GM23338 (cell line): Measurements from ENCODE around the gene CDH5. TPM values are rescaled to one million over a fixed set of nuclear protein-coding genes. Genes with fewer than 3 reads are reported as not detected.

ENCODE experiments used
- ATAC-seq: fragments of 200-7000 bp; cut with Tn5 transposase; 3 replicates; pipeline ENCODE4 v1.9.1; 2020
- DNase-seq: peaks from one replicate; pipeline ENCODE4 v3.0.0-alpha.2; 2015; ENCODE audit warnings: low spot score
- H2AFZ ChIP-seq: fragments of 200-600 bp; sonication (generic); 2 replicates; pipeline ENCODE4 v1.8.0; 2016; ENCODE audit warnings: antibody characterized with exemption, mild to moderate bottlenecking, moderate library complexity
- H3F3A ChIP-seq: fragments of 200-600 bp; sonication (generic); replicated peaks from 2 replicates; pipeline ENCODE4 v1.8.0; 2017; ENCODE audit warnings: antibody characterized with exemption, mixed run types, low read depth
- H3K27ac ChIP-seq: fragments of 200-600 bp; sonication (generic); 2 replicates; pipeline ENCODE4 v1.6.1; 2016; ENCODE audit warnings: low read depth
- H3K27me3 ChIP-seq: fragments of 200-600 bp; sonication (generic); 2 replicates; pipeline ENCODE4 v1.8.0; 2016; ENCODE audit warnings: mild to moderate bottlenecking, mixed run types, moderate library complexity; ENCODE audit not compliant: insufficient read depth
- H3K36me3 ChIP-seq: fragments of 200-600 bp; sonication (generic); 2 replicates; pipeline ENCODE4 v1.8.0; 2016; ENCODE audit warnings: mild to moderate bottlenecking; ENCODE audit not compliant: insufficient read depth
- H3K4me1 ChIP-seq: fragments of 200-600 bp; sonication (generic); 2 replicates; pipeline ENCODE4 v1.8.0; 2016; ENCODE audit warnings: mild to moderate bottlenecking, moderate library complexity; ENCODE audit not compliant: insufficient read depth
- H3K4me2 ChIP-seq: fragments of 200-600 bp; sonication (generic); 2 replicates; pipeline ENCODE4 v1.7.1; 2017; ENCODE audit warnings: mixed run types
- H3K4me3 ChIP-seq: fragments of 200-600 bp; sonication (generic); 2 replicates; pipeline ENCODE4 v1.6.1; 2016; ENCODE audit warnings: mixed run types
- H3K79me2 ChIP-seq: fragments of 200-600 bp; sonication (generic); replicated peaks from 2 replicates; pipeline ENCODE4 v1.8.0; 2017; ENCODE audit warnings: mild to moderate bottlenecking; ENCODE audit not compliant: insufficient read depth
- H3K9me2 ChIP-seq: fragments of 200-600 bp; sonication (generic); 2 replicates; pipeline ENCODE4 v1.8.0; 2017; ENCODE audit not compliant: insufficient read depth
- H4K20me1 ChIP-seq: fragments of 200-600 bp; sonication (generic); replicated peaks from 2 replicates; pipeline ENCODE4 v1.8.0; 2017; ENCODE audit warnings: mild to moderate bottlenecking; ENCODE audit not compliant: insufficient read depth
- H3K27ac Mint-ChIP-seq: 2 replicates; pipeline ENCODE4 v1.8.0; 2020; ENCODE audit warnings: inconsistent platforms, mild to moderate bottlenecking, moderate library complexity, mixed read lengths
- H3K27me3 Mint-ChIP-seq: 3 replicates; pipeline ENCODE4 v1.8.0; 2022; ENCODE audit warnings: low read depth, mild to moderate bottlenecking, moderate library complexity, mixed read lengths, inconsistent platforms; ENCODE audit not compliant: insufficient read depth, poor library complexity
- H3K36me3 Mint-ChIP-seq: 3 replicates; pipeline ENCODE4 v1.8.0; 2021; ENCODE audit warnings: low read depth, mild to moderate bottlenecking, inconsistent platforms, moderate library complexity, mixed read lengths
- H3K4me1 Mint-ChIP-seq: 3 replicates; pipeline ENCODE4 v1.8.0; 2020; ENCODE audit warnings: mild to moderate bottlenecking, inconsistent platforms, mixed read lengths
- H3K4me3 Mint-ChIP-seq: 3 replicates; pipeline ENCODE4 v1.8.0; 2021; ENCODE audit warnings: moderate library complexity, mild to moderate bottlenecking, inconsistent platforms, mixed read lengths
- H3K9me3 Mint-ChIP-seq: 3 replicates; pipeline ENCODE4 v1.8.0; 2020; ENCODE audit warnings: moderate library complexity, mild to moderate bottlenecking, inconsistent platforms, mixed read lengths
- ZNF114 ChIP-seq: fragments of 250-450 bp; sonication (Bioruptor Pico); IDR thresholded peaks from 2 replicates; pipeline ENCODE4 v1.5.0; 2020; ENCODE audit warnings: mild to moderate bottlenecking, moderate library complexity
- ZNF462 ChIP-seq: fragments of 250-450 bp; sonication (Bioruptor Pico); IDR thresholded peaks from 2 replicates; pipeline ENCODE4 v1.5.0; 2020; ENCODE audit warnings: mild to moderate bottlenecking, moderate library complexity
- polyA plus RNA-seq: library from polyadenylated mRNA; unstranded; fragments of >200 nt; fragmentation: Nextera tagmentation; extraction: Ambion mirVana; gene quantifications from 2 replicates; pipeline ENCODE4 v1.2.1, GENCODE V29; 2016
- total RNA-seq: library from RNA; depleted of rRNA; stranded (reverse); fragments of >200 nt; shearing (Covaris generic); gene quantifications from 2 replicates; pipeline ENCODE4 v1.2.3, GENCODE V29; 2014
- TF ChIP-seq, protein P1 (sequence below): IDR thresholded peaks from 2 replicates; pipeline ENCODE4 v1.6.1; 2016; ENCODE audit warnings: antibody characterized with exemption

The CDH5 gene
- total and polyA plus RNA-seq, 2 experiments from 2014 or later: 0.18 TPM; not detected in 1

DNA sequence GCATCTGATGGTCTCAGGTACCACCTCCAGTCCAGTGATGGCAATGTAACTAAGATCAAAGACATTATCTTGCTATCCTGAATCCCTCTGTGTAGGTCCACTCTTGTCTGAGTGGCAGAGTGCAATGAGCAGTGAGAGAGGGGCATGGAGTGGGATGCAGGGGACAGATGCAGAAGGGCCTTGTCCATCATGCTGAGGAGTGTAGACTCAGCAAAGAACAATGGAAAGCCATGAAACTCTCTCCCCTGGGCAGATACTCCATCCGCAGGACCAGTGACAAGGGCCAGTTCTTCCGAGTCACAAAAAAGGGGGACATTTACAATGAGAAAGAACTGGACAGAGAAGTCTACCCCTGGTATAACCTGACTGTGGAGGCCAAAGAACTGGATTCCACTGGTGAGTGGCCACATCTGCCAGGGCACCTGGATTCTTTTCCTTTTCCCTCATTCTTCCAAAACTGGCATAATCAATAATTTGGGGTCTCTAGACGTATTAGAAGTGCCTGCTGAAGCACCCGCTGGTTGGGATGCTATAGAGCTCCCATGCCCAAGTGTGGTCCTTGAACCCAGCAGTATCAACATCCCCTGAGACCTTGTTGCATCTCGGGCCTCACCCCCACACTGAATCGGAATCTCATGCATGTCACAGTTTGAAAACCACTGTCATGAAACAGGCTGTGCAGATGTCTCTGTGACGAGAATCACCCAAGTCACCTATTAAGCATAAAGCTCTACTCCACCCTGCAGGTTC is 29.5 kb downstream of the CDH5 start:
- Histone ChIP-seq H3K79me2 (no peaks in the 10 kb centered on the region), H3K4me2 (no peak overlapping the region), H3F3A (no peaks in the 10 kb centered on the region), H3K36me3 (no peaks in the 10 kb centered on the region), H3K27ac (no peak overlapping the region), H3K4me3 (no peak overlapping the region), H3K27me3 (no peaks in the 10 kb centered on the region), H4K20me1 (no peaks in the 10 kb centered on the region), H2AFZ (no peak overlapping the region), H3K4me1 (no peaks in the 10 kb centered on the region), H3K9me2 (no peaks in the 10 kb centered on the region)
- H3K9me3 Mint-ChIP-seq: no peaks in the 10 kb centered on the region
- H3K4me3 Mint-ChIP-seq: no peak overlapping the region
- H3K4me1 Mint-ChIP-seq: peaks cover 11% of the 10 kb centered on the region
- H3K27me3 Mint-ChIP-seq: no peaks in the 10 kb centered on the region
- no peak for ATAC-seq
- DNase-seq: no peak
- TF ChIP-seq, protein P1, sequence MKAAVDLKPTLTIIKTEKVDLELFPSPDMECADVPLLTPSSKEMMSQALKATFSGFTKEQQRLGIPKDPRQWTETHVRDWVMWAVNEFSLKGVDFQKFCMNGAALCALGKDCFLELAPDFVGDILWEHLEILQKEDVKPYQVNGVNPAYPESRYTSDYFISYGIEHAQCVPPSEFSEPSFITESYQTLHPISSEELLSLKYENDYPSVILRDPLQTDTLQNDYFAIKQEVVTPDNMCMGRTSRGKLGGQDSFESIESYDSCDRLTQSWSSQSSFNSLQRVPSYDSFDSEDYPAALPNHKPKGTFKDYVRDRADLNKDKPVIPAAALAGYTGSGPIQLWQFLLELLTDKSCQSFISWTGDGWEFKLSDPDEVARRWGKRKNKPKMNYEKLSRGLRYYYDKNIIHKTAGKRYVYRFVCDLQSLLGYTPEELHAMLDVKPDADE: no peak
- TF ChIP-seq ZNF114 (no peak), ZNF462 (CRISPR knock-in tag) (no peak)
- no peak overlapping the region for H3K27ac Mint-ChIP-seq
- H3K36me3 Mint-ChIP-seq: no peaks in the 10 kb centered on the region
